ENCODE data around the gene PGBD5.
"Not testable (repeated sequence)": the region's sequence is repeated elsewhere in the genome, so short reads cannot be mapped to it uniquely, and the experiment has no call there.

Gene PGBD5

DNA sequence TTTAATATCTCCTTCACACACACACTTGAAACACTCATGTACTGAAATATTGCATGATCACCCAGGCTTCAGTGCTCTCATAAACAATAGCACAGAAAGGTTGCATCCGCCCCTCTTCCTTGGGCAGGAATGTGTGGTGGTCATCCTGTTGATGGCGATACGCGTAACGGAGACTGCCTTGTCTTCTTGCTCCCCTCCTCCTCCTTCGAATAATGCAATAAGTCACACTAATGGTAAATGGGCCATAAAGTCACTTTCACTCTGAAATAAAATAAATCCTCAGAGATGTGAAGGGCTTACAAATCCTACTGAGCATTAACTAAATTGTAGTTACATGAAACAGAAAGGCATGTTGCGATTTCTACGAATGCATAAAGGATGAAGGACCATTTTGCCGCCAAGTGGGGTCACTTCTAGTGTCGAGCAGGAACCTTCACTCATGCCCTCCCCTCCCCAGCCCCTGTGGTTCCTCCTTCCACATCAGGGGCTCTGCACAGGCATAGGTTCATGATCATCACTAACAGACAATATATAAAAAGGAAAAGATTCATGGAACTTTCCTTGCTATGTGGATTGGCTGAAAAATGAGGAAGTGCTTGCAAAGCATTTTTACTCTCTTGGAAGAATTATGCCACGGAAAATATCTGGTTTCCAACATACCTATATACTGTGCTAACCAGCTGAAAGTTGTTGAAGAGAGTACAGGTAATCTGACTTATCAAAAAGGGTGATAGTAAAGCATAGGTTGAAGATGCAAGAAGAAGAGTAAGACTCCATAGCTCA lies 1.2 kb upstream of the PGBD5 start:
- FAIRE-seq: no peak

DNA sequence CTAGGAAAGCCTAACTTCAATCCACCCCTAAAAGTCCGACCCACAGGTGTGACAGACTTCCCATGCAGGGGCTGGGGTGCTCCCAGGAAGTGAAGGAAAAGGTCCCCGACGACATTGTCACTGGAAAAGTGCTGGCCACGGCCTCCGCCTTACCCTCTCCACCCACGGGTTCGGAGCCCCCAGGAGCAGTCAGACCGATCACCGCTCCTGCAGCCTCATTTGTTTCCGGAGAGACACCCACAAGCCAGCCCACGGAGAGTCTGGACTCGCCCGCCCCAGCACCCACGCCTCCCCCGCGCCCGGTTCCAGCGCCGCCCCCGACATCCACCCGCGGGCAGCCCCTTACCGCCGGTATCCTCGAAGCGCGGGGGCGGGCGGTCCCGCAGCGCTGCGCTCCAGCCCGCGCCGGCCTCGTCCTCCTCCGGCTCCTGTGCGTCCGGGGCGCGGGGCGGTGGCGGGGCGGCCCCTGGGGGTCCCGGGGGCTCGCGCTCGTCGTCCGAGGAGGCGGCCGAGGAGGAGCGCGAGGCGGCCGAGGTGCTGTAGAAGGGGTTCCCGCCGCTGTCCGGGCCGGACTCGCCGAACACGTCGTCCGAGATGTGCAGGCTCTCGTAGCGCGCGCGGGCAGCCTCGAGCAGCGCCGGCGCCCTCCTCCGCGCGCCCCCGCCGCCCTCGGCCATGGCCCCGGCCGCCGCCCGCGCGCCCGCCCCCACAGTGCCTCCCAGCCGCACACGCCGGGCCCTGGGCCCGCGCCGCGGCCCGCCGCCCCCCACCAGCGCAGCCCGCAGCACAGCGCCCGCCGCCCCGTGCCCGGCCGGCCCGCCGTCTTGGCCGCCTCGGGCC lies 660 bp downstream of the PGBD5 start:
- DNase-seq (ENCODE audit: insufficient read length, low spot score) (no peak), FAIRE-seq (no peak)

More for the DNA sequence above, 1.2 kb upstream of the PGBD5 start:
- DNase-seq (ENCODE audit: insufficient read length, low spot score): no peak

DNA sequence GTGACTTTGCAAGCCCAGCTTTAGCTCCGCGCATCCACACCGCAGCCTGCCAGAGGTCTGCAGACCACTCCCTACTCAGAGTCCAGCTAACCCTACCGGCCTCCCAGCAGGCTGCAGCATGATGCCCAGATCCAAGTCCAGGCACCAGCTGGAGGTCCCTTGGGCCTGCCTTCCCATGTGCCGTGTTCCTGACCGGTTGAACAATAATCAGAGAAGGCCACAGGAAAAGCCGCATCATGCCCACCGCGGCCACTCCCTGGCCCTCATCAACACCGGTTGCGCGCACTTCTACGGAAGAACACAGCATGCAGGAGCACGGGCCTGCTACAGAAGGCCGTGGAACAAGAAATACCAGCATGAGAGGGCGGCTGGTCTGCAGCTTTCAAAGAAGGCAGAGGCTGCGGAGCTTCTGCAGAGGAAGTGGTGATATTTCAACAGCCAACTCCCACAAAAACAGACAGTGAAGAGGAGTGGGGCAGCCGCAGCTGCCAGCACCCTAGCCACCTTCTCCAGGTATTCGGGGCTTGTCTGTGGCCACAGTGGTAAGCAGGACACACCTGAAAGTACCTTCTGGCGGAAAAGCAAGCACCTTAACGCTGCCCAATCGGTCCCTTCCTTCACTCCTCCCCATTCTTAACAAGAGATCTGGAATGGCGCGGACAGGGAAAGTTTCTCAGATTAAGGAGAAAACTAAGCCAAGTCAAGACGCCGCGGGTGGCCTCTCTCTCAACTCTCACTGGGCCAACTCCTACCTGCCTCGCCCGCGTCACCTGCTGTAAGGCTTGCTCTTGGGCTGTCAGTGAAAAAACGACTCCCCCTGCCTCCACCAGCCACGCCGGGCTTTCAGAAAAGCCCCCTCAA lies 1.5 kb downstream of the PGBD5 start:
- DNase-seq (ENCODE audit: insufficient read length, low spot score) (no peak), FAIRE-seq (no peak)

DNA sequence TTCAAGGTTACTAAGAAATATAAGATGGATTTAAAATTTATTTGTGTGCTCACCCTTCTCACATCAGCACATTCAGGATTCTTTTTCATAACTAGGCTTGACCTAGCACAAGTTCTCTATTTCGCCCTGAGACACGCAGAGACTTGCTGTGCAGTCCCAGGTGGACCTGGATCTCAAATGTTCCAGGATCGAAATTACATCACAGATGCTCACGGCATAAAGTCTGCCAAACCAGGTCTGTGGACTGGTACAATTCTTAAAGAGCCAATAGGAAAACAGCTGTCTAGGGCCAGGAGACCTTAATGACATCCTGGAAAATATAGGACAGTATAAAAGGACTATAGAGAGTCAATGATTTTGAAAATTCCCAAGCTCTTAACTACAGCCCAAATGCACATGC lies 2.2 kb downstream of the PGBD5 start:
- DNase-seq (ENCODE audit: insufficient read length, low spot score) (no peak), FAIRE-seq (no peak)

DNA sequence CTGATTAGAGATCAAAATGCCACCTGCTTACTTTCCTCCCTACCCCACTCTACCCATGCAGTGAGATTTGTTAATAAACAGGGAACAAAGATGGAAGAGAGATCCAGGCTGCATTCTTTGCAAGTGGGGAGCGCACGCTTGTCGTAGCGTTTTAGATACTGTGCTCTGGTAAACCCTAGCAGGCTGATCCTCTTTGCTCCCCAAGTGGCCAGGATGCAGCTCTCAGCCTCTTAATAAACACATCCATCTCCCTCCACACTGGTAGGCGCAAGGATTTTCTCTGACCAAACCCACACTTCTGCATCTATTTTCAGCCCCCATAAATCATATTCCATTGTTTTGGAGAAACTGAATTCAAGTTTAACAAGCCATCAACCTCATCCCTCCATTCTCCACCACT lies 2.9 kb downstream of the PGBD5 start:
- DNase-seq (ENCODE audit: insufficient read length, low spot score) (no peak), FAIRE-seq (no peak)

DNA sequence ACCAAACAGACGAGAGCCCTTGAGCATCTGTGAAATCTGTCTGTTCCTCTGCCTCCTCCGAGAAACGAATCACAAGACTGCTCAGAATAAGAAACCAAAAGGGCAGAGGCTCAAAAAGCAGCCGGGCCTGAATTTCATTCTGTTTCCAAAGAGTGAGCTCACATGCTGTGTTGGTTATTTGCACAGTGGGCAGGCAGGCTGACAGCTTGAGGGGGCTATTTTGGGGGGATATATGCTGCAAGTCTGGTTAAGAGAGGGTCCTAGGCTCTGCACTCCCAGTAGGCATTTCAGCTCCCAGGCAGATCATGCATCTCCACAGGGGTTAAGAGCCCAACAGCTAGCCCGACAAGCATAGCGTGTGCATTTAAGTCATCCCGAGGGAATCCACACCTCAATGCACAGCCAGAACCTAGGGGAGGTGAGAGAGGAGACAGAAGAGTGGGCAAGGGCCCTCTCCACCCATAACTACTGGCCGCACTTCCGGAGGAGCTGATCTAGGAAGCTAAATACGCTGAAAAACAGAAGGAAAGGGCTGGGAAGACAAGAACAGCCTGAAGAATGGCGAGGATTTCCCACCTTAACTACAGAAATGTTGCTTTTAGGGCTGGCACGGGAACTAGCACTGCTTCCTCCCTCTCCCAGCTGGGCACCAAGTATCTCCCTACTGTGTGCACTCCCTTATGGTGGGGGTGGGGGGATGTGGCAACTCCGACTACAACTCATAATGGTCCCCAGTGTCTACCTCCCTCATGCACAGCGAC lies 3.7 kb downstream of the PGBD5 start:
- no peak for DNase-seq (ENCODE audit: insufficient read length, low spot score)
- no peak for FAIRE-seq

DNA sequence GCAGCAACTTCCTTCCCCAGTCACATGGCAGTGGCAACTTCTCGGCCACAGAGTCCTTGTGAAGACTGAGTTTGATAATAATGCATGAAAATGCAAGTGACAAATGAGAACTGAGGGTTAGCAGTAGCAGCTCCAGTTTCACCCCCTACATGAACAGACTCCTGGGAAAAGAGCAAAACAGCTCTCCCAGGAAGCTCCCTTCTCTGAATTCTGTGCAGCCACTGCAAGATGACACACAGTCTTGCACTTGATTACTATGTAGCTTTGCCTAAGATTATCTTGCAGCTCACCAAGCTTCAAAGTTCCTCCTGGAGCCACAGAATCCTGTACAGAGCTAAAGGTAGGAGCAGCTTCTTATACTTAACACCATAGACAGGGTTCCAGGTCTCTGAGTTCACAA lies 4.7 kb downstream of the PGBD5 start:
- DNase-seq (ENCODE audit: insufficient read length, low spot score): no peak
- no peak for FAIRE-seq

DNA sequence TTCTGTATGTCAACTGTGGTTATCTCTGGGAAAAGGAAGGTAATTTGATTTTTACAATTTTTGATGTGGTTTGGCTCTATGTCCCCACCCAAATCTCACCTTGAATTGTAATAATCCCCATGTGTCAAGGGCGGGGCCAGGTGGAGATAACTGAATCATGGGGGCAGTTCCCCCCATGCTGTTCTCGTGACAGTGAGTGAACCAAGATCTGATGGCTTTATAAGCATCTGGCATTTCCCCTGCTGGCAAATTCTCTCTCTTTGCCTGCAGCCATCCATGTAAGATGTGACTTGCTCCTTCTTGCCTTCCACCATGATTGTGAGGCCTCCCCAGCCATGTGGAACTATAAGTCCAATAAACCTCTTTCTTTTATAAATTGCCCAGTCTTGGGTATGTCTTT lies 5.8 kb downstream of the PGBD5 start:
- DNase-seq (ENCODE audit: insufficient read length, low spot score); FAIRE-seq: not testable (repeated sequence)

DNA sequence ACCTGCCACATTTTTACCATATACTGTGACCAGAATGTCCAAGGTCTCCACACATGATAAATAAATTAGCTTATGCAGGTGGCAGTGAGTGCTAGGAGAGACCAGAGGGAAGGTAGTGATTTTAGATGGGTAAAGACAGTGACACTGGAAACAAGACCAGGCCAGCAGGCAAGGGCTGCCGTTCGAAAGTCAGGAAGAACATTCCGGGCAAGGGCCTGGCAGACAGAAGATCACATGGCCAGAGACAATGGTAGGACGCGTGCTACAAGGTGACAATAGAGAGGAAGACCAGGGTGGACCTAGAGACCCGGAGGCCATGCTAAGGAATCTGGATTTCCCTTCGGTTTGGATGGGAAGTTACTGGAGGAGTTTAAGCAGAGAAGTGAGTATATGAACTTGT lies 9.7 kb downstream of the PGBD5 start:
- DNase-seq (ENCODE audit: insufficient read length, low spot score): no peak
- FAIRE-seq: no peak

DNA sequence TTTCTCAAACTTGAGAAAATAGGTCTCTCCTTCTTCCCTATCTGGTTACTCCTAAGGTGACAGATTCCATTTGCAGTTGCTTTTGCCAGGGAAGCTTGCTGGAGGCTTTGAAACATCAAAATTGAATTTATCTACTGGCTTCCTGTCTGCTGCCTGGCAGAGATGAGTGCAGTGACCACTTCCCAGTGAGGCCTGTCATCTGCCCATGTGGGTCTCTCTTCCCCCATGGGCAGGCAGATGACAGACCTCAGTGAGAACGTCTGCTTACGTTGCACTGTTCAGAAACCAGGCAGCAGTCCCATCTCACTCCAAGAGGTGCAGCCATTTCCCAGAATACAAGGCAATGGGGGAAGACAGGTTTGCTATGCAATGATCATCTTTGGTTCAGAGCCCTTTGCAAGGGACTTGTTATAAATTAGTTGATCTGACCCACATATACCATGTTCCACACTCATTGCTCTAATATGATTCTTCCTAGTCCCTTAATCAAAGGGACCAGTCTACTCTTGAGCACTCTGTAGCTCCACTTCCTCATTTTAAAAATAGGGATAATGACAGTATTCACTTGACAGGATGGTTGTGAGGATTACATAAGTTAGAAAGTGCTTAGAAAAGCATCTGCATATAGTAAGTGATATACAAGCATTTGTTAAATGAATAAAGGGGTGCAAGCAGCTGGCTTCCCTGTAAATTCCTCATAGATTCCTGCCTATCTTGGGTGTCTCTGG lies 10.6 kb downstream of the PGBD5 start:
- FAIRE-seq (no peak), DNase-seq (ENCODE audit: insufficient read length, low spot score) (no peak)

DNA sequence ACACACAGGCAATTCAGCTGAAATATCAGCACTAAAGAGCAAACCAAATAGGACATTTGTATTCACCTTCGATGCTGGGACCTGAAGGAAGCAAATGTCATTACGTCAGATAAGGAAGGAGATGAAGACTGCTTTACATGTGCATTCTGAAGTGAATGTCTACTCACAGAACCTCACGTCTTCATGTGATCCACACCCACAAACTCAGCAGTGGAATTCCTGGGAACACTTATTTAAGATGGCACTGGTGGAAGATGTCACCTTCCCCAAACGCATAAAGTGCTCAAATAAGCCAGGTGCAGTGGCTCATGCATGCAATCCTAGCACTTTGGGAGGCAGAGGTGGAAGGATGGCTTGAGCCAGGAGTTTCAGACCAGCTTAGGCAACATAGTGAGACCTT lies 11.4 kb downstream of the PGBD5 start:
- DNase-seq (ENCODE audit: insufficient read length, low spot score) (no peak), FAIRE-seq (no peak)

DNA sequence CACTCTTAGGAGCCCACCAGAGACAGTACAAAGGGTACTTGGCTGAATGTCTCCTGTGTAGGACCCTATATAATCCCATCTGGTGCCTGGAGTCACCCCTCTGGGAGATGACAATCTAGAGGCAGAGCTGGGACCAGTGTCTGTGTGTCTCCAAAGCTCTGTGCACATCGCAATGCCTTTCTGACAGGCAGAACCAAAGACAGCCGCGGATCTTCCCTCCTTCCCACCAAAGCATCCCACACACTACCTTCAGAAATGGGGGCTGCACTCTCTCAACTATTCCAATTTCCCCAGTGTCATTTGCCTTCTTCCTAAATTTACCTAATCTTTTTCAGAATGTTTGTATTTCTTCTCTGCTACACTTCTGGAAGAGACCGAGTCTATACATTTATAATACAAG lies 12.0 kb downstream of the PGBD5 start:
- FAIRE-seq (no peak), DNase-seq (ENCODE audit: insufficient read length, low spot score) (no peak)

DNA sequence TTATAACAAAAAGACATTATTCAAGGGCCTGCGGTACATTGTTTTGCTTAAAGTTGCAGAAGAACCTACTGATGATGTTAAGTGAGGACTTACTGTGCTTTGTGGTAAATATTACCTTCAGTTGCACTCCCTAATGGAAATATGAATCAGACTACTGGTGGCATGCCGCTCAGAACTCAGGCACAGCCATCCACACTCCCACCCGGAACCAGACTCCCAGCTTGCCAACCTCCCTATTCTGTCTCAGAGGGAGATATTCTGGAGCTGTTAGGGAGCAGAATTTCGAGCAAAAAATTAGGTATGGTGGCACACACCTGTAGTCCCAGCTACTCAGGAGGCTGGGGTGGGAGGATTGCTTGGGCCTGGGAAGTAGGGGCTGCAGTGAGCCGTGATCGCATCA lies 13.1 kb downstream of the PGBD5 start:
- DNase-seq (ENCODE audit: insufficient read length, low spot score) (no peak), FAIRE-seq (no peak)

DNA sequence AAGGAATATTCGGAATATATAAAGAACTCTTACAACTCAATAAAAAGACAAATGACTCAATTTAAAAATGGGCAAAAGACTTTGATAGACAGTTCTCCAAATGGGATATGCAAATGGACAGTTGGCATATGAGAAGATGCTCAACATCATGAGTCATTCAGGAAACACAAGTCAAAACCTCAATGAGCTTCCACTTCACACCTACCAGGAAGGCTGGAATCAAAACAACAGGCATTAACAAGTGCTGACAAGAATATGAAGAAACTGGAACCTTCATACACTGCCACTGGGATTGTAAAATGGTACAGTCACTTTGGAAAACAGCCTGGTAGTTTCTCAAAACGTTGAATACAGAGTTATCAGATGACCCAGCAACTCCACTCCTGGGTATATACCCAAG lies 17.2 kb downstream of the PGBD5 start:
- FAIRE-seq (no peak), DNase-seq (ENCODE audit: insufficient read length, low spot score) (no peak)

DNA sequence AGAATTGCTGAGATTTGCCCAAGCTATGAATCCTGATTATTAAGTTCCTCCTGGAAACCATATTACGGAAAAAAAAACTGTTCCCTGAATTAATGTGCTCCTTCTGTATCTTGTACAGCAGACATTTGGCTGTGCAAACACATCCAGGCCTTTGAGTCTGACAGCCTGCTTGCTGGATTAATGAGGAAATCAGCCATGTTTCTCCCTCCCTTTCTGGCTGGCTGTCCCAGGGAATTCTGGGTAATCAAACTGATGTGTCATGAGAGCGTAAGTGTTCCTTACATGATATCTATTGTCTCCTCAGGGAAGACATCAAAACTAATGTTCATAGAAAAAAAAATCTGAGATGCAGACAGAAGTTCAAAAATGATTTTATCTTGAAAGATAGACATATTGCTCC lies 18.8 kb downstream of the PGBD5 start:
- DNase-seq (ENCODE audit: insufficient read length, low spot score): no peak
- FAIRE-seq: no peak

DNA sequence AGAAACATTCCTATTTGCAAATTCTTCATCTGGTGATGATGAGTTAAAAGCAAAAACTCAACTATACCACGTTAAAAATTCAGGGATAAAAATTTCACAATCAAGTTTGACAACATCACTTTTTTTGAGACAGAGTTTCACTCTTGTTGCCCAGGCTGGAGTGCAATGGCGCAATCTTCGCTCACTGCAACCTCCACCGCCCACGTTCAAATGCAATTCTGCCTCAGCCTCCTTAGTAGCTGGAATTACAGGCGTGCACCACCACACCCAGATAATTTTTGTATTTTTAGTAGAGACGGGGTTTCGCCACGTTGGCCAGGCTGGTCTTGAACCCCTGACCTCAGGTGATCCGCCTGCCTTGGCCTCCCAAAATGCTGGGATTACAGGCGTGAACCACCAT lies 19.4 kb downstream of the PGBD5 start:
- FAIRE-seq; DNase-seq (ENCODE audit: insufficient read length, low spot score): not testable (repeated sequence)

DNA sequence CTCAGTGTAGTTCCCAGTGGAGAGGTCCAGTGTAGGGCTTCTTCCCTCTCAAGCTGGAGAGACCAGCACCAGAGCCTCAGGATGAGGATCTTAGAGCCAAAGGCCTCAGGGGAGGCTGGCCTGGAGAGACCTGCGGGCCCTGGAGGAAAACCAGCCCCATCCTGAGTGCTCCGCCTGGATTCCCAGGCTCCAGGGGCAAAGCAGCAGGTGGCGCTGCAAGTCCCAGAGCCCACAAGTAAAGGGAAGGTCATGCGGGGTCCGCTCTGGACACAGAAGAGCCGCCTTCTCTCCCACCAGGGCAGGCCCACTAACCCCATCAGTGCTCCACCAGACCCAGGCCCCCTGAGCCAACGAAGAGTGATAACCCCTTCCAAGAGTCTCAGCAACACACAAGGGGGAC lies 22.7 kb downstream of the PGBD5 start:
- no peak for DNase-seq (ENCODE audit: insufficient read length, low spot score)
- FAIRE-seq: no peak

DNA sequence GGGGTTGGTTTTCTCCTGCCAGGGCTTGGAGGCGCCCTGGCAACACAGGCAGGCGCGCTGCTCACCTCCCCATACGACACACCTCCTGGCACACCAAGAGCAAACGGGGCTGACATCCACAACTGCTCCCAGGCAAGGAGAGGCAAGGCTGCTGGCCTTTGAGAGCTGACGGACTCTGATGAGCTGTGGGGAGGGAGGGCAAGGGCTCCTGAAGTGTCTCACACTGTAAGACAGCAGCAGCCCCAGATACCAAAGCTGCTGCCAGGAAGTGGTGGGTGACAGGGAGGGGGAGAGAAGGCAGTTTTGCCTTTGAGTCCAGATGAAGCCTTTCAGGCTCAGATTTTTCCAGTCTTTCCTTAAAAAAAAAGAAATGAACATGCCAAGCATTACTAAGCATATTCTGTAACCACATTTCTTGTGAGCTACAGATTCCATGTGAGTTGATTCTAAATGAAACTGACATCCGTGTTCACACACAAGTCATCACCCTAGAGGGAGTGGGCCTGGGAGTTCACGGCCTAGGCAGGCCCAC lies 24.3 kb downstream of the PGBD5 start:
- FAIRE-seq: no peak
- DNase-seq (ENCODE audit: insufficient read length, low spot score): no peak

DNA sequence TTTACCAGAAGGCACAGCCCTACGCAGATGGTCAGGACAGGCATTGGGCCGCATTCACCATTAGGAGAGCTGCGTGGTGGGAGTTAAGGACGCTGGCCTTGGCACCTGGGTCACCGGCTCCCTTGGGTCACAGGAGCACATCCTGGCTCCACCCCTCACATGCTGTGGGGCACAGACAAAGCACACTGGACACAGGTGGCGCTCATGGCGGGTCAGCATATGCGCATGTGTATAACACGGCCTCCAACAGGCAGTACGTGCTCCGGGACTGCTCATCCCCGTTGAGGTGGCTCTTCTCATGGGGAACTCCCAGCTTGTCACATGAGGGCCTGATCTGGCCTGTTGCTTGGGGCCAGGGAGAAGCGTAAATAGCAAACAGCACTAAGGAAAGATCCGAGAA lies 25.0 kb downstream of the PGBD5 start:
- FAIRE-seq (no peak), DNase-seq (ENCODE audit: insufficient read length, low spot score) (no peak)

DNA sequence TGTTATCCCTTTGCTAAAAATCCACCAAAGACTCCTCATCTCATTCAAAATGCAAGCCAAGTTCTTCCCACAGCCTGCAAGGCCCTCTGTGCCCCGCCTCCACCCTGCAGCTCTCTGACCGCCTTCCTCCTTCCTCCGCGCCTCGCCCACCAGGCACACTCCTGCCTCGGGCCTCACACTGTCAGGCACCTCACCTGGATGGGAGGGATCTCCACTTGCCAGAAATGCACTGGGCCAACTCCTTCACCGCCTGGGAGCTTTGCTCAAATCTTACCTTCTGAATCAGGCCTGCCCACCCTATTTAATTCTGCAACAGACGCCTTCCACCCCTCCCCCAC lies 26.2 kb downstream of the PGBD5 start:
- FAIRE-seq: no peak
- no peak for DNase-seq (ENCODE audit: insufficient read length, low spot score)

Measured in GM19239 (cell line).